GM18526 (cell line): ENCODE measurements around the gene IFNL4.
"Not testable (repeated sequence)": the region's sequence is repeated elsewhere in the genome, so short reads cannot be mapped to it uniquely, and the experiment has no call there.

Source experiments
- POLR2A ChIP-seq: IDR thresholded peaks from 3 replicates; pipeline ENCODE4 v1.6.1; 2011; ENCODE audit not compliant: insufficient read length; ENCODE audit errors: extremely low read depth

Gene IFNL4

DNA sequence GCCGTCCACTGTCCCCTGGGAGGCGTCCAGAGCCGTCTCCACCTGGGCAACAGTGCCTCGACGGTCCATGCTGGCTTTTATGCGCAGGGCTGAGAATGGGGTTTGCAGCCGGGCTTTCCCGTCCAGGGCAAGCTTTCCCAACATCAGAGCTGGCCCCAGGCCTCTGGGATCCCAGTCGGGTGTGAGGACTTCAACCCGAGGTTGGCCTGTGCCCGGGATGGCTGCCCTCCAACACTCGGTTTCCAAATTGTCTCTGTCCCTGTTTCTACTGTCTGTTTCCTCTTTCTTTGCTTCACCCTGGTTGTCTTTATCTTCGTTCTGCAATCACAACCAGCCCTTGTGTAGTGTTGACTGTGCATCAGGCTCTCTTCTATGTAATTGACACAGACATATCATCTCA lies at the start of gene IFNL4:
IFNL4 (minus strand) TSS at position 51 of the 400 bp plus-strand sequence.
- no peak for TF ChIP-seq POLR2A

DNA sequence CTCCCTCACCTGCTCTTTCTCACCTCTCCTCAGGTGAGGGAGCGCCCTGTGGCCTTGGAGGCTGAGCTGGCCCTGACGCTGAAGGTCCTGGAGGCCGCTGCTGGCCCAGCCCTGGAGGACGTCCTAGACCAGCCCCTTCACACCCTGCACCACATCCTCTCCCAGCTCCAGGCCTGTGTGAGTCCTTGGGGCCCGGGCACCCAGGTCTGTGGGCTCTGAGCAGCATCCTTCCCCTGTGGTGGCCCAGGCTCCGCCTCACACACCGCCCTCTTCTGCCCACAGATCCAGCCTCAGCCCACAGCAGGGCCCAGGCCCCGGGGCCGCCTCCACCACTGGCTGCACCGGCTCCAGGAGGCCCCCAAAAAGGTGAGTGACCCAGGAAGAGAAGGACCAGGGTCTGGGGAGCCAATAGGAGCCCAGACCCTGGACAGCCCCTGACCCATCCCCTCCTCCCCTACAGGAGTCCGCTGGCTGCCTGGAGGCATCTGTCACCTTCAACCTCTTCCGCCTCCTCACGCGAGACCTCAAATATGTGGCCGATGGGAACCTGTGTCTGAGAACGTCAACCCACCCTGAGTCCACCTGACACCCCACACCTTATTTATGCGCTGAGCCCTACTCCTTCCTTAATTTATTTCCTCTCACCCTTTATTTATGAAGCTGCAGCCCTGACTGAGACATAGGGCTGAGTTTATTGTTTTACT lies 49.4 kb upstream of the IFNL4 start:
- TF ChIP-seq POLR2A = no peak

DNA sequence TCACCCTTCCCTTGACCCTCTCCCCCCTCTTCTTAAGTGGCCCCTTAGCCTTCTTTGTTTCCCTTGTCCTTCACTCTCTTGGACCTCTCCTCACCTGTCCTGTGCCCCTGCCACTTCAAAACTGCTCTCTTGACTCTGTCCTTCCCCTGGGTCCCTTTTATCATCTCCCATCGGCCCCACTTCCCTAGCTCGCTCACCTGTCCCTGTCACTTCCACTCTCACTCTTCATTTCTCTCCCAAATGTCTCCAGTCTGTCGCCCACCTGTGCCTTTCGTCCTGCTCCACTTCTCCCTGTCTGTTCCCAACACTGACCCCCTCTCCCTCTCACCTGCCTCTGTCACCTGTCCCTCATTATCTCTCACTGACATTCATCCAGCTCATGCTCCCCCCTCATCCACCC lies 48.2 kb upstream of the IFNL4 start:
- no peak for TF ChIP-seq POLR2A

DNA sequence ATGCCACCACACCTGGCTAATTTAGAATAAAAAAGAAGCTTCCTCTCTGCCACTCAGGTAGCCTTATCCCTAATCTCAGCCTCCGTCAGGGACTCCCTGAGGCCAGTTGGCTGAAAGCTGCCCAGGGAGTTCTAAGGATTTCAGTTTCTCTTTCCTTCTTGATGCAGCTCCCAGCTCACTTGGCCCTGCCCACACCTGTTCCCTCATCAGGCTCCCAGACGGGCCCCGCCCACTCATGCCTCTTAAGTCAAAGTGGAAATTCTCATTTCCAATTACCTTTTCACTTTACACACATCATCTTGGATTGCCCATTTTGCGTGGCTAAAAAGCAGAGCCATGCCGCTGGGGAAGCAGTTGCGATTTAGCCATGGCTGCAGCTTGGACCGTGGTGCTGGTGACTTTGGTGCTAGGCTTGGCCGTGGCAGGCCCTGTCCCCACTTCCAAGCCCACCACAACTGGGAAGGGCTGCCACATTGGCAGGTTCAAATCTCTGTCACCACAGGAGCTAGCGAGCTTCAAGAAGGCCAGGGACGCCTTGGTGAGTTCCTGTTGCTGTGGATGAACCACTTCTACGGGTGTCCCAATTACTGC lies 47.5 kb upstream of the IFNL4 start, which contains the start of gene IFNL1:
IFNL1 (plus strand) TSS at position 353 of the 591 bp plus-strand sequence; CDS start at position 368, 15 bp downstream.
- TF ChIP-seq POLR2A = no peak

DNA sequence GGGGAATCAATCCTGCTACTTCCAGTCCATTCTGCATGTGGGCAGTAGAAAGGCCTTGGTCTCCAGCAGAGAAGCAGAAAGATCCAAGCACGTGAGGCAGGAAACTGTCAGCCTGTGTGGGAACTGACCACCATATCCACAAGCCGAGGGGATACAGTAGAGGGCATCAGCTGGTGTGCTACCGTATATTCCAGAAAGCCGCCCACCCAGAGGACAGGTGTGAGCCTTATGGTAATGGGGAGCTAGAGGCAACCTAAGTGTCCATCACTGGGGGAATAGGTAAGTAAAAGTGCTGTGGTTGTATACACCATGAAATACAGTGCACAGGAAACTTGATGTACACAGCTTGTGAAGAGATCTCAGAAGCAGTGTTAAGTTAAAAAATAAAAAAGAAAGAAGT lies 44.7 kb upstream of the IFNL4 start:
- TF ChIP-seq POLR2A = no peak

DNA sequence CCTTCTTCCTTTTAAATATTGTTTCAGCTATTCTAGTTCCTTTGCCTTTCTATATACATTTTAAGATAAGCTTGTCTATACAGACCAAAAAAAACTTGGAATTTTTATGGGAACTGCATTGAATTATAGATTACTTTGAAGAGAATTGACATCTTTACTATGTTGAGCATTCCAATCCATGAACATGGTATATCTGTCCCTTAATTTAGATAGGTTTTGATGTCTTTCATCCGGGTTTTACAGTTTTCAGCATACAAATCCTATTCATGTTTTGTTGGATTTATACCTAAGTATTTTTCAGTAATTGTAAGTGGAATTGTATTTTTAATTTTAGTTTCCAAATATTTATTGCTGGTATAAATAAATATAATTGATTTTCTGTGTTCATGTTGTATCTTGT lies 35.4 kb upstream of the IFNL4 start:
- TF ChIP-seq POLR2A = no peak

DNA sequence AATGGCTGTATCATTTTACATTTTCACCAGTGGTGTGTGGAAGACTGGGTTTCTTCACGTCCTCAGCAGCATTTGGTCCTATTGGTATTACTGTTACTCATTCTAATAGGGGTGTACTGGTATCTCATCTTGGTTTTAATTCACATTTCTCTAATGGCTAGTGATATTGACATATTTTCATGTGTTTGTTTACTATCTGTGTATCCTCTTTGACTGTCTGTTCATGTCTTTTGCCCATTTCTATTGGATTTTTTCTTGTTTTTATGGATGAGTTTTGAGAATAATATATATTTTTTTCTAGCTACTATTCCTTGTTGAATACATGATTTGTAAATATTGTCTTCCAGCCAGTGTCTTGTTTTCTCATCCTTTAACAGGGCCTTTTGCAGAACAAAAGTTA lies 33.4 kb upstream of the IFNL4 start:
- no peak for TF ChIP-seq POLR2A

DNA sequence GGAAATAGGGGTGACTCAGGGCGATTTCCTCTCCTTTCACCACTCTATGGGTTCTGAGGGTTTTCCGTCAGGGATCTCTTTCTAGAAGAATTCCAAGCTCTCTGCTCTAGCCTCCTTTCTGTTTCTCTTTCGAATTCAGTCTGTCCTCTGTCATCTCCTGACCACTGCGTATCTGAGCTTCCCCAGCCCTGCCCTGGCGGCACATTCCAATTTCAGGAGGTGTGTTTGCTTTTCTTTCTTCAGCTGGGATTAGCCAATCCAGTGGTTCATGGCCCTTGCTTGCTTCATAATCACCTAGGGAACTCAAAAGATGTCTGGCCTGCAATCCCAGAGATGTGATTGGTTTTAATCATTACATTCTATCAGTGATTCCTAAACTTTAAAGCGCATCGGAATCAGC lies 28.9 kb upstream of the IFNL4 start:
- TF ChIP-seq POLR2A = no peak

DNA sequence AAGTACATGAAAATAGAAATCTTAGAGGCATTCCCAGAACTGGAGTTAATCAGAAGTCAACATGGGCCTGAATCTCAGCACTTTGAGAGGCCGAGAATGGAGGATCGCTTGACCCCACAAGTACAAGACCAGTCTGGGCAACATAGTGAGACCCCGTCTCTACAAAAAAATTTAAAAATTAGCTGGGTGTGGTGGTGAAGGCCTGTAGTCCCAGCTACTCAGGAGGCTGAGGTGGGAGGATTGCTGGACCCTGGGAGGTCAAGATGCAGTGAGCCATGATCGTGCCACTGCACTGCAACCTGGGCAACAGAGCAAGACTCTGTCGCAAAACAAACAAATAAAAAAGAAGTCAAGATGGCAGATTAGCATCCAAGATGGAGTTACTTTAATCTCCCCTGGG lies 28.1 kb upstream of the IFNL4 start:
- no peak for TF ChIP-seq POLR2A

DNA sequence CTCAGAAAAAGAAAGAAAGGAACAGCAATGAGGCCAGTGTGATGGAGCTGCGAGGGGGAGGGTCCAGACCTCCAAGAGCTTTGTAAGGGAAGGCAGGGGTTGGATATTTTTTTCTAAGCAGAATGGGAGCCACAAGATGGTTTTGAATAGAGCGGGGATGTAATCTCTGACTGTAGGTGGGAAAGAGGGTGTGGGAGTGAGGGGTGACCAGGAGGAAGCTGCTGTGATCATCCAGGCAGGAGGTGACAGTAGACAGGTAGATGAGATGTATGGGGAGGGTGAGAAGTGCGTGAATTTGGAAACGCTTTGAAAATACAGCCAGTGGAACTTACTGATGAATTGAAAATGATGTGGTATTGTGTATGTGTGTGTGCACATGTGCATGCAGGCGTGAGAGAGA lies 26.9 kb upstream of the IFNL4 start:
- no peak for TF ChIP-seq POLR2A

DNA sequence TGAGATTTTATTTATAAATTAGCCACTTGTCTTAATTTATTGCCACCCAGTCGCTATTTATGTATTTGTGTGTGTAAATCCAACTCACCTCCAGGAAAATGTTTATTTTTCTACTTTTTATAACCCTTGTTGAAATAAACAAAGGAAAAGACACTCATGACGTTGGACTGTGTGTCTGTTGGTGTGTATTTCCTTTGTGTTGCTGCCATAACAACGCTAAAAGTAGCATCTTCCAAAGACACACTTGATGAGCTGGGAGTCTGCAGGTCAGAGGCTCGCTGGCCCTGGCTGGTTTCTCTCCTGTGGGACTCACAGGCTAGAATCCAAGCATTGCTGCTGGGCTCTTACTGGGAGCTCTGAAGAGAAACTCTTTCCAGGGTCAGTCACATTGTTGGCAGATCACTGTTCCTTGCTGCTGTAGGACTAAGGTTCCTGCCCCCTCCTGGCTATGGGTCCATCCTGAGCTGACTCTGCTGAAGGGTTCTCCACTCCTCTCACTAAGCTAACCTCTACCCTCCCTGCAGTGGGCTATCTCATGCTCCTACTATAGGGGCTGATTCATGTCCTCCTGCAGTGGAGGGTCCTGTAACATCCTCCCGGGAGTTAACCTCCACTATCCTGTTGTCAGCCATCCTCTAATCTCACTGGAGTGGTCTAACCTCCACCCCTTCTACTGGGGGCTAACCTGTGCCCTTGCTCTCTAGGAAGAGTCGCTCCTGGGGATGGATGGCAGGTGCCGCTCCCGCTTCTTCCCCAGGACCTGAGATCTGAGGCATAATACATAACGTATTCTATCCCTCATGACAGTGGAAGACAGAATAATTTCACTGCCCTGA lies 21.6 kb upstream of the IFNL4 start:
- no peak for TF ChIP-seq POLR2A

DNA sequence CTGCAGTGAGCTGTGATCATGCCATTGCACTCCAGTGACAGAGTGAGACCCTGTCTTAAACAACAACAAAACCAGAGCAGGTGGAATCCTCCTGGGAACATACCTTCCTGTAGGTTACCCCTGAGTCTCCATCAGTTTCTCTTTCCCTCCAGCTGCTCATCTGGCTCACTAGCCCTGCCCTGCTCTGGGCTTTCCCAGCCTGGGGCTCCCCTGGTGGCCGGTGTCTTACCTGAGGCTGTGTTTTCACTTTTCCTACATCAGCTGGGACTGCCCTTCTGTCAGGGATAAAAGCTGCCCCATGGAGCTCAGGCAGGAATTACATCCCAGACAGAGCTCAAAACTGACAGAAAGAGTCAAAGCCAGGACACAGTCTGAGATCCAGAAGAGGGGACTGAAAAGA lies 19.4 kb upstream of the IFNL4 start, which contains the start of gene IFNL2:
IFNL2 (plus strand) TSS at position 312 of the 400 bp plus-strand sequence. CDS start 173 bp downstream, outside the sequence.
- not testable (repeated sequence) for TF ChIP-seq POLR2A

DNA sequence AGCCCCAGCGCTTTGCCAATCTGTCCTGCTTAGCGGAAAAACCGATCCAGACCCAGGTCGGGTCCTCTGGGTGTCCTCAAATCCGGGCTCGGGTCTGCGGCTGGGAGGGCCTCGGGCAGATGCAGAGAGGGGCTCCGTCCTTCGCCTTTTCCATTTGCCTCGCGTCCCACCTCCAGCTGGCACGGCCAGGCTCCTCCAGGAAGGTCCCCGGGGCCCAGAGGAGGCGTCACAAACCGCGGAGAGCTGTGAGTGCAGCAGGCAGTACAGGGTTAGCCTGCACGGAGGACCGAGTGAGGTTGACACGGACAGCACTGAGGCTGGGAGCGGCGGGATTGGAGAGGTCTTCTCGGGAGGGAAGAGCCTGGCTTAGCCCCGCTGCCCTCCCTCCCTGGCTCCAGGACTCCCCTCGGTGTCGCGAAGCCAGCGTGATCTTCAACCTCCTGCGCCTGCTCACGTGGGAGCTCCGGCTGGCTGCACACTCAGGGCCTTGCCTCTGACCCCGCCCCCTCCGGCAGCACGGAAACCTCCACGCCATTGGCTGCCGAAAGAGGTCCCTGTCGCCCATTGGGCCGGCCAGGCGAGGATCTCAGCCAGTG lies 16.8 kb upstream of the IFNL4 start:
- no peak for TF ChIP-seq POLR2A

DNA sequence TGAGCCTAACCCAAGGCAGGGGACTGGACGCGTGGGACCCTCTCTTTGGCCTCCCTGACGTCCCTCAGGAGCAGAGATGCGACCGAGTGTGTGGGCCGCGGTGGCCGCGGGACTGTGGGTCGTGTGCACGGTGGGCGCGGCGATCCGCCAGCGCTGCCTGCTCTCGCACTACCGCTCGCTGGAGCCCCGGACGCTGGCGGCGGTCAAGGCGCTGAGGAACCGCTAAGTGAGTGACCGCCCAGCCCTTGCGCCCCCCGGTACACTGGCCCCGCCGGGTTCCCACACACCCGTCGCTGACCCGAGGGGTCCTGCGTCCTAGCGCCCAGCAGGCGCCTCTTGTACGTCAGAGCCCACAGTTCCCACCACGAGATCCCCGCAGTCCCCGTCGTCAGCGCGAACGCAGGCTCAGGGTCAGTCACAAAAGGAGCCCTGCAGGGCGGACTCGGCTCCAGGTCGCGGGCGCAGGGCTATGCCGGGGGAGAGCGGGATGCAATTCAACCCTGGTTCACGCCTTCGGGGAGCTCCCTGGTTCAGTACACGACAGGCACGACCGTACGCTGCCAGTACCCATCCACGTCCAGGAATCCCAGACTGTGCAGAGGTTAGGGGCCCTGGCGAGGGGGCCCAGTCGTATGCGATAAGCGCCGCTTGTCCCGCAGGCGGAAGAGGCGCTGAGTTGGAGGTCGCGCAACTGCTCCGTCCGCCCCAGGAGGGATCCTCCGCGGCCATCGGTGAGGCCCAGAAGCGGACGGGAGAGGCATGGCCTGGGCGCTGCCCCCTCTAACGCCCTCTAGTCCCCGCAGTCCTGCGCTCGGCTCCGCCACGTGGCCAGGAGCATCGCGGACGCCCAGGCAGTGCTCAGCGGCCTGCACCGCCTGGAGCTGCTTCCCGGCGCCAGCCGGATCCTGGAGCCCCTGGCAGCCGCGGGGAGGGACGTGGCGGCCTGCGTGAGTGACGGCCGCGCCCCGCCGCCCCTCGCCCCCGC lies 15.9 kb upstream of the IFNL4 start:
- no peak for TF ChIP-seq POLR2A

DNA sequence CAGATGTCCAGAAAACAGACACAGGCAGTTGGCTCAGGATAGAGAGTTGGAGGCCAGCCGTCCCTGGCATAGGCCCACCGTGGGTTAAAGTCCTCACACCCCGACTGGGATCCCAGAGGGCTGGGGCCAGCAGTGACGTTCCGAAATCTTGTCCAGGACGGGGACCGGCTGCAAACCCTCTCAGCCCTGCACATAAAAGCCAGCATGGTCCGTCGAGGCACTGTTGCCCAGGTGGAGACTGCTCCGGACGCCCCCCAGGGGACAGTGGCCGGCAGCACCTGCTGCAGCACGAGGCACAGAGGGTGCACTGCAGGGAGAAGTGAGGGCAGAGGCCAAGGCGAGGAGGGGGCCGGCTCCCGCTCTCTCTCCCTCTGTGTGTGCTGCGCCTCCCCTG lies 15.3 kb upstream of the IFNL4 start:
- no peak for TF ChIP-seq POLR2A

DNA sequence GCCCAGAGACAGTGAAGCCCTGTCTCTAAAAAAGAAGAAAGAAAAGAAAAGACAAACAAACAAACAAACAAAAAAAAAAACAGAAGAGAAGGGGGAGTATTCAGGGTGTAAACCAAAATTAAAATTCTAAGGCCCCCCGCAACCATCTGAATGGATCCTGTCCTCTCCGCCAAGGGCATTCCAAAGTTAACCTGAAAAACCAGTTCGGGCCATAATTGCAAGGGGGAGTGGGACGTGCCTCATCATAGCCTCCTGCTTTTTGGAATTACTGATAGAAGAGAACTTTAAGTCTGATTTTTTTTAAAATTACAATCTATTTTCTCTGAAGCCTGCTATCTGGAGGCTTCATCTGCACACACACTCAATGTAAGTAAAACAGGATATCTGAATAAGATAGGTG lies 13.8 kb upstream of the IFNL4 start:
- TF ChIP-seq POLR2A = no peak
